ENCODE results near the gene CRTC2. TPM values are rescaled to one million over a fixed set of nuclear protein-coding genes. Genes with fewer than 3 reads are reported as not detected.

The CRTC2 gene
- total RNA-seq, 2 donors from 2014 or later = 22.6 to 92.7 TPM

GRCh38 chr1:153937331-153937730, 21.1 kb downstream of the CRTC2 start:
- ATAC-seq (ENCODE audit: insufficient number of reproducible peaks, low FRiP score, low read depth) (no peak), DNase-seq (ENCODE audit: low spot score) (no peak)
- Histone ChIP-seq H3K27me3 (replicated peaks; ENCODE audit: insufficient read depth) (no peaks in the 10 kb centered on the region), H3K36me3 (peaks cover 55% of the 10 kb centered on the region), H3K4me1 (ENCODE audit: control insufficient read depth in 1 of 2, low read depth in 2 of 2) (no peaks in the 10 kb centered on the region), H3K27ac (no peak overlapping the region), H3K4me3 (no peak overlapping the region), H3K9me3 (no peaks in the 10 kb centered on the region)
- no peak for TF ChIP-seq CTCF (IDR thresholded peaks at IDR 0.05)

GRCh38 chr1:153936011-153936802, 22.2 kb downstream of the CRTC2 start:
- no peak for DNase-seq (ENCODE audit: low spot score)
- no peak overlapping the region for H3K27ac ChIP-seq
- no peak overlapping the region for H3K4me3 ChIP-seq
- ATAC-seq (ENCODE audit: insufficient number of reproducible peaks, low FRiP score, low read depth) = no peak
- H3K27me3 ChIP-seq (replicated peaks; ENCODE audit: insufficient read depth) = no peaks in the 10 kb centered on the region
- no peaks in the 10 kb centered on the region for H3K4me1 ChIP-seq (ENCODE audit: control insufficient read depth in 1 of 2, low read depth in 2 of 2)
- no peaks in the 10 kb centered on the region for H3K9me3 ChIP-seq
- H3K36me3 ChIP-seq = peaks cover 58% of the 10 kb centered on the region
- no peak for TF ChIP-seq CTCF (IDR thresholded peaks at IDR 0.05)

- ATAC-seq (ENCODE audit: insufficient number of reproducible peaks, low FRiP score, low read depth) (no peak), DNase-seq (ENCODE audit: low spot score) (no peak)
- no peaks in the 10 kb centered on the region for H3K9me3 ChIP-seq
- H3K4me1 ChIP-seq (ENCODE audit: control insufficient read depth in 1 of 2, low read depth in 2 of 2) = no peaks in the 10 kb centered on the region
- H3K27ac ChIP-seq = no peak overlapping the region
- H3K4me3 ChIP-seq = no peak overlapping the region
- TF ChIP-seq CTCF (IDR thresholded peaks at IDR 0.05) = no peak
- H3K27me3 ChIP-seq (replicated peaks; ENCODE audit: insufficient read depth) = no peaks in the 10 kb centered on the region
- H3K36me3 ChIP-seq = peaks cover 60% of the 10 kb centered on the region
These were observed 23.7 kb downstream of the CRTC2 start for GRCh38 chr1:153934746-153935145.

- Histone ChIP-seq H3K36me3 (peaks cover 56% of the 10 kb centered on the region), H3K27me3 (replicated peaks; ENCODE audit: insufficient read depth) (no peaks in the 10 kb centered on the region), H3K9me3 (no peaks in the 10 kb centered on the region), H3K27ac (no peak overlapping the region), H3K4me3 (no peak overlapping the region), H3K4me1 (ENCODE audit: control insufficient read depth in 1 of 2, low read depth in 2 of 2) (no peaks in the 10 kb centered on the region)
- DNase-seq (ENCODE audit: low spot score) = no peak
- no peak for ATAC-seq (ENCODE audit: insufficient number of reproducible peaks, low FRiP score, low read depth)
- TF ChIP-seq CTCF (IDR thresholded peaks at IDR 0.05) = no peak
These were observed 24.5 kb downstream of the CRTC2 start for GRCh38 chr1:153933955-153934354.

GRCh38 chr1:153933430-153933829, 25.0 kb downstream of the CRTC2 start:
- Histone ChIP-seq H3K9me3 (no peaks in the 10 kb centered on the region), H3K27me3 (replicated peaks; ENCODE audit: insufficient read depth) (no peaks in the 10 kb centered on the region), H3K4me3 (no peak overlapping the region), H3K4me1 (ENCODE audit: control insufficient read depth in 1 of 2, low read depth in 2 of 2) (no peaks in the 10 kb centered on the region), H3K36me3 (peaks cover 56% of the 10 kb centered on the region), H3K27ac (no peak overlapping the region)
- TF ChIP-seq CTCF (IDR thresholded peaks at IDR 0.05) = no peak
- DNase-seq (ENCODE audit: low spot score) = no peak
- ATAC-seq (ENCODE audit: insufficient number of reproducible peaks, low FRiP score, low read depth) = no peak

Measured in thoracic aorta (tissue), 2 donors.